Thoracic aorta (tissue), 2 donors: Measurements from ENCODE around the gene TMEM181. TPM values are rescaled to one million over a fixed set of nuclear protein-coding genes. Genes with fewer than 3 reads are reported as not detected.

Source experiments
- ATAC-seq: fragments of 150-250 bp; one replicate; pipeline ENCODE4 v1.8.0; 2017; ENCODE audit warnings: low read depth; ENCODE audit not compliant: insufficient number of reproducible peaks, low FRiP score
- DNase-seq: peaks from one replicate; pipeline ENCODE4 v3.0.0-alpha.2; 2020; ENCODE audit warnings: low spot score
- H3K27ac ChIP-seq, 2 donors: fragments of 200-600 bp; sonication (generic); 1 replicate in 1 of 2; 2 replicates in 1 of 2; pipeline ENCODE4 v1.5.1; 2016; ENCODE audit warnings: mild to moderate bottlenecking in 2 of 2, moderate library complexity in 2 of 2
- H3K27me3 ChIP-seq: fragments of 200-600 bp; sonication (generic); replicated peaks from 2 replicates; pipeline ENCODE4 v1.6.0; 2016; ENCODE audit warnings: mild to moderate bottlenecking; ENCODE audit not compliant: insufficient read depth
- H3K36me3 ChIP-seq: fragments of 200-600 bp; sonication (generic); one replicate; pipeline ENCODE4 v1.5.1; 2016
- H3K4me1 ChIP-seq, 2 donors: fragments of 200-600 bp; sonication (generic); 1 replicate in 1 of 2; 2 replicates in 1 of 2; pipeline versions ENCODE4 v1.5.1 to v1.6.0; 2016; ENCODE audit warnings: low read depth in 2 of 2, mild to moderate bottlenecking in 1 of 2; ENCODE audit not compliant: control insufficient read depth in 1 of 2
- H3K4me3 ChIP-seq: fragments of 200-600 bp; sonication (generic); 2 replicates; pipeline ENCODE4 v1.5.1; 2016; ENCODE audit warnings: mild to moderate bottlenecking
- H3K9me3 ChIP-seq: fragments of 200-600 bp; sonication (generic); 2 replicates; pipeline ENCODE4 v1.5.1; 2016
- total RNA-seq, 2 donors: library from RNA; depleted of rRNA; stranded (reverse); fragments of >200 nt; gene quantifications; one replicate each; pipeline versions ENCODE4 v1.1.0 to v1.2.3, GENCODE V29; 2016
- TF ChIP-seq, protein P1 (sequence below): fragments of 200-600 bp; sonication (generic); IDR thresholded peaks from one replicate; pipeline ENCODE4 v1.5.1; 2019; ENCODE audit warnings: antibody characterized with exemption

TMEM181 gene
- total RNA-seq, 2 donors from 2014 or later: 21.4 to 26.3 TPM

DNA sequence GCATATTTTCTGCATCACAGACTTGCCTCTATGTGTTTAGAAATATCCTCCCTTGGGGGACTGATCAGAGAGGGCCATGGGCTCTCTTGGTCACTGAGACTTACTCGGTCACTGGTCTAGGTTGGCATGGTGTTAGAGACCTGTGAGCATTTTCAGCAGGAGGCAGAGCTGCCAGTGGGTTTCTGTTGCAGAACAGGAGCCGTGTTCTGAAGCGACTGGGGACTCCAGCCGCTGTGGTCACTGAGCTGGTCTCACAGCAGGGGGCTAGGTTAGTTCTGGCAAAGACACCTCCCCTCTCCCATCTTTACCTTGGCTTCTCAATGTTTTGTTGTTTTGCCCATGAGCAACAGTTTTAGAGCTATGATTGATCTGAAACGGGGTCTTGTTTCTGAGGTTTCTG, 8.7 kb downstream of the TMEM181 start:
- no peaks in the 10 kb centered on the region for H3K27me3 ChIP-seq
- no peak overlapping the region for H3K27ac ChIP-seq
- ATAC-seq (no peak), DNase-seq (no peak)
- H3K4me3 ChIP-seq: no peak overlapping the region
- H3K9me3 ChIP-seq: no peaks in the 10 kb centered on the region
- H3K4me1 ChIP-seq: no peaks in the 10 kb centered on the region
- TF ChIP-seq, protein P1, sequence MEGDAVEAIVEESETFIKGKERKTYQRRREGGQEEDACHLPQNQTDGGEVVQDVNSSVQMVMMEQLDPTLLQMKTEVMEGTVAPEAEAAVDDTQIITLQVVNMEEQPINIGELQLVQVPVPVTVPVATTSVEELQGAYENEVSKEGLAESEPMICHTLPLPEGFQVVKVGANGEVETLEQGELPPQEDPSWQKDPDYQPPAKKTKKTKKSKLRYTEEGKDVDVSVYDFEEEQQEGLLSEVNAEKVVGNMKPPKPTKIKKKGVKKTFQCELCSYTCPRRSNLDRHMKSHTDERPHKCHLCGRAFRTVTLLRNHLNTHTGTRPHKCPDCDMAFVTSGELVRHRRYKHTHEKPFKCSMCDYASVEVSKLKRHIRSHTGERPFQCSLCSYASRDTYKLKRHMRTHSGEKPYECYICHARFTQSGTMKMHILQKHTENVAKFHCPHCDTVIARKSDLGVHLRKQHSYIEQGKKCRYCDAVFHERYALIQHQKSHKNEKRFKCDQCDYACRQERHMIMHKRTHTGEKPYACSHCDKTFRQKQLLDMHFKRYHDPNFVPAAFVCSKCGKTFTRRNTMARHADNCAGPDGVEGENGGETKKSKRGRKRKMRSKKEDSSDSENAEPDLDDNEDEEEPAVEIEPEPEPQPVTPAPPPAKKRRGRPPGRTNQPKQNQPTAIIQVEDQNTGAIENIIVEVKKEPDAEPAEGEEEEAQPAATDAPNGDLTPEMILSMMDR: no peak
- peaks cover 5% of the 10 kb centered on the region for H3K36me3 ChIP-seq

DNA sequence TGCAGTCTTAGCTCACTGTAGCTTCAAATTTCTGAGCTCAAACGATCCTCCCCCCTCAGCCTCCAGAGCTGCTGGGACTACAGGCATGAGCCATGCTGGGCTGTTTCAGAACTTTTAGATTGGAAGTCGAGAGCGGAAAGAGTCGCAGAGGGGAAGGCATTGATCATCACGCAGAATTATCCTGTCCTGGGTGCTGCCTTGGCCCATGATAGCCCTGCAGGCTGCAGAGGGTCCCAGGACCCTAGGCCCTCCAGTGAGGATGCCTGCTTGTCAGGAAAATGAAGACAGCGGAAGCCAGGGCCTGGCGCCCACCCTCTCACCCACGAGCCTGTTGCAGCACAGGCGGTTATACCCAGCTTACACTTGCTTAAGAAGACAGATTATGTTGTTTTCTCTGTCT, 9.1 kb downstream of the TMEM181 start:
- H3K36me3 ChIP-seq: peaks cover 6% of the 10 kb centered on the region
- H3K27me3 ChIP-seq: no peaks in the 10 kb centered on the region
- no peak for ATAC-seq
- H3K9me3 ChIP-seq: no peaks in the 10 kb centered on the region
- TF ChIP-seq, protein P1: no peak
- no peak overlapping the region for H3K4me3 ChIP-seq
- no peak overlapping the region for H3K27ac ChIP-seq
- no peak for DNase-seq
- H3K4me1 ChIP-seq: no peaks in the 10 kb centered on the region

DNA sequence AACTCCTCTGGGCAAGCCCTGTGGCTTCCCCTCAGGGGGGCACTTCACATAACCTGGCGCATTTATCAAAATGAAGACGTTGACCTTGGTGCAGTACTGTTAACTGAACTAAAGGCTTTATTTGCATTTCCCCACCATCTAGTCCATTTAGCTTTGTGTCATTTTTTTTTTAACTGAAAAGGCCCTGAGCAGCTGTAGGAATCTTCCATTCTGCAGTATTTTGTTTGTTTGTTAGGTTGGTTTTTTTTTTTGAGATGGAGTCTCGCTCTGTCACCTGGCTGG, 10.7 kb downstream of the TMEM181 start:
- peaks cover 6% of the 10 kb centered on the region for H3K36me3 ChIP-seq
- TF ChIP-seq, protein P1: no peak
- no peaks in the 10 kb centered on the region for H3K9me3 ChIP-seq
- no peak overlapping the region for H3K4me3 ChIP-seq
- no peaks in the 10 kb centered on the region for H3K27me3 ChIP-seq
- no peak for ATAC-seq
- no peaks in the 10 kb centered on the region for H3K4me1 ChIP-seq
- H3K27ac ChIP-seq: no peak overlapping the region
- DNase-seq: no peak

DNA sequence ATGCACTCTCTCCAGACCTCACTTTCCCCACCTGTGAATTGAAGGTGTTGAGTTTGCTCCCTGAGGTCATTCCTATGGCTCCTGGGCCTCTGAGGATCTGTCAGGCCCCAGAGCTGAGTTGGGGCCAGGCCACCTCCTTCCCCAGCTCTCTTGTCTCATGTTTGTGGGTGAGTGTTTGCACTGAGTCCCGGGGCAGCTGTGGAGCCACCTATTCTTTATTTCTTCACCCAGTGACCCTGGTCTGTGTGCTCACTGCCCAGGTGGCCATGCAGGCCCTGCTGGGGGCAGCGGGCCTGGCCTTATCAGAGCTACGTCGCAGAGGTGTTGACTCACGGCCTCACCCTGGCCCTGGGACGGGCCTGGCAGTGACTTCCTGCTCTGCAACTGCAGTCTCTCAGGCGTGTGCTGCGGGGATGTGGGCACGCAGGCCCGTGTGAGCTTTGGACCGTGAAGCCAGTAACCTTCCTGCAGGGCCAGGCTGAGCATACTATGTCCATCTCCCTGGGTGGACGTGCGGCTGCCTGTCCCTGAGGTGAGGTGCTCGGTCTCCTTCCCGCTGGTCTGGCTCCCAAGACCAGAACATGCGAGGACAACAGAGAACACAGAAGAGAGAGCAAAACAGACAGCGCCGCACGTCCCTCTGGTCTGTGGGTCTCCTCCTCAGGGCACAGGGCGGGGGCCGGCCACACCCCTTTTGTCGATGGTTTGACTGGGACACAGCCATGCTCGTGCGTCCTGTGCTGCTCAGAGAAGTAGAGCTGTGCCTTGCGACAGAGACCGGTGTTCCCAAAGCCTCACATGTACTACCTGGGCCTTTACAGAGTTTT, 12.1 kb downstream of the TMEM181 start:
- H3K4me3 ChIP-seq: no peak overlapping the region
- H3K9me3 ChIP-seq: no peaks in the 10 kb centered on the region
- DNase-seq (no peak), ATAC-seq (no peak)
- no peaks in the 10 kb centered on the region for H3K4me1 ChIP-seq
- H3K27ac ChIP-seq: no peak overlapping the region
- H3K36me3 ChIP-seq: peaks cover 6% of the 10 kb centered on the region
- TF ChIP-seq, protein P1: no peak
- H3K27me3 ChIP-seq: no peaks in the 10 kb centered on the region

DNA sequence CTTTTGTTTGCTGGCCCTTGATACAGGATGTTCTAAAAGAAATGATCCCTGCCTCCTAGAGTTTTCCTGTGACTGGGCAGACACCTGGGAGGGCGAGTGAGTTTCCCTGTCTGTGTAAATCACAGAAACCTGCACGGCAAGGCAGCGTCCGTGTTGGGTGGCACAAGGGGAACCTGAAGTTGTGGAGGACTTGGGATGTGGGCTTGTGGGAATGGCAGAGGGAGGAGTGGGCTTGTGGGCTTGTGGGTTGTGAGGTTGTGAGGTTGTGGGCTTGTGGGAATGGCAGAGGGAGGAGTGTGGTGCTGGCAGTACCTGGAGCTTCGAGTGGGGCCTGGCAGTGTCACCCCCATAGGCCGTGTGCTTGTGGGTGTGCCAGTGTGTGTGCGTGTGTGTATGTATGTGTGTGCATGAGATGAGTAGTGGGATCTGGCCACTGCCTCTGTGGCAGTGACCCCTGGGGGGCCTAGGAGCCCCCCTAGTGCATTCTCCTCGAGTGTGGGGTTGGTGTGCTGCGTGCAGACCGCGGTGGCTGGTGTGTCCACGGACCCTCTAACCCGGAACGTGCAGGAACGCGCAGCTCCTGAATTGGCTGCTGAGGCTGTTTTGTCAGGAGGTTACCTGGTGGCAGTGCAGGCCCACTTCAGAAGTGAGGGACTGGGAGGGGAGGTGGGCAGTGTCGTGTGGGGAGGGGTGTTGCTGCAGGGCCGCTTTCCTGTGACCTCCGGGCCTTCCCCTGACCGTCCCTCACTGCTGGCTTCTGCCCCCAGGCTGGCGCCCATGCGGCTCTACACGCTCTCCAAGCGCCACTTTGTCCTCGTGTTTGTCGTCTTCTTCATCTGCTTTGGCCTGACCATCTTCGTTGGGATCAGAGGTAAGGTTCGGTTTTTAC, 13.0 kb downstream of the TMEM181 start:
- peaks cover 6% of the 10 kb centered on the region for H3K36me3 ChIP-seq
- H3K27ac ChIP-seq: no peak overlapping the region
- H3K9me3 ChIP-seq: no peaks in the 10 kb centered on the region
- ATAC-seq (no peak), DNase-seq (no peak)
- TF ChIP-seq, protein P1: no peak
- H3K4me1 ChIP-seq: no peaks in the 10 kb centered on the region
- H3K4me3 ChIP-seq: no peak overlapping the region
- H3K27me3 ChIP-seq: no peaks in the 10 kb centered on the region
